ENCODE measurements around the gene ADARB2.

Gene ADARB2

DNA sequence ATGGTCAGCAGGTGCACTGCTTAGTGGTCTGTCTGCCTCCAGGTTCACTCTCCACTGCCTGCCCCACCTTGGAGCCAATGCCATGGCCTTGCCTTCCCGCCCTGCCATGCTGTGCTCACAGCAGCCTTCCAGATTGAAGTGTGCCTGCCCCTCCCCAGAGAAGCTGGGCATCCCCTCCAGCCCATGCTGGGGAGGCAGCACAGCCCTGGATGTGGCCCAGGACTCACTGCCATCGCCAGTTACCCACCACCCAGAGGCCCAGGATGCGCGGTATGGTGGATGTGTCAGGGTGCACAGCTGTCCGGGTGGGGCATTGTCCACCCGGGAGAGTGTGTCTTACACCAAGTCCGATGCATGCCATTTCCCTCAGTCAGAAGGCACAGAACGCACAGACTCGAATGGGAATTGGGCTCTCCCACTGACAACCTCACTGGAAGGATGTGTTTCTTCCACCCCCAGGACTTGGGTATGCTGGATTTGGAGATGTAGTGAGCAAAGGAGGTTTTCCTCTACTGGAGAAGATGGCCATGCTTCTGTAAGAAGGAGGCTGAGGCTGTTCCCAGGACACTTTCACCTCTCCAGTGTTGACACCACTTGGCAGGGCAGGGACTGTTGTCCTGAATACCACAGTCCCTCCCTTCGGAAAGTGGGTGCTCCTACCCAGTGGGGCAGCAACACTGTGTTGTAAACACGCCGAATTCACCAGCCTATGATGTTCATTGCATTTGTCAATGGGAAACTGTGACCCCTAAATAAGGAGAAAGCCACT lies 122.0 kb downstream of the ADARB2 start:
- DNase-seq (ENCODE audit: low spot score), result no peak

DNA sequence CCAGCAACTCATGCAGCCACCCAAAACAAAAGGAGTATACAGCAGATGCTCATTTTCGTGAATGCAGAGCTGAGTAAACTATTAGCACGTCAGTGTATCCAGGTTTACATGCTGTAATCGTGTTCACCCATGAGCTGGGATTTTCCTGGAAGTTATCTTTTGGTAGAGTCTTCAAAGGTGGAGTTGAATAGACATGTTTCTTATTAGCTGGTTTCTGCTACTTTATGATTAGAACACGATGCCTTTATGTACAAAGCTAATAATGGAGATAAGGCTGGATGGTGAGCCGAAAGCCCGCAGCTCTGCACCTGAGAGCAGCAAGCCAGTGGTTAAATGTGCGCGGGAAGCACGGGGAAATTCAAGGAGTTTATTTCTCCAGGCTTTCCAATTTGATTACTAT lies 123.8 kb downstream of the ADARB2 start:
- DNase-seq (ENCODE audit: low spot score), result no peak

GRCh38 chr10:1612908-1613307 lies 124.4 kb downstream of the ADARB2 start:
- no peak for DNase-seq (ENCODE audit: low spot score)

GRCh38 chr10:1611936-1612550 lies 125.3 kb downstream of the ADARB2 start:
- peak; percentile 49 for DNase-seq (ENCODE audit: low spot score)

DNA sequence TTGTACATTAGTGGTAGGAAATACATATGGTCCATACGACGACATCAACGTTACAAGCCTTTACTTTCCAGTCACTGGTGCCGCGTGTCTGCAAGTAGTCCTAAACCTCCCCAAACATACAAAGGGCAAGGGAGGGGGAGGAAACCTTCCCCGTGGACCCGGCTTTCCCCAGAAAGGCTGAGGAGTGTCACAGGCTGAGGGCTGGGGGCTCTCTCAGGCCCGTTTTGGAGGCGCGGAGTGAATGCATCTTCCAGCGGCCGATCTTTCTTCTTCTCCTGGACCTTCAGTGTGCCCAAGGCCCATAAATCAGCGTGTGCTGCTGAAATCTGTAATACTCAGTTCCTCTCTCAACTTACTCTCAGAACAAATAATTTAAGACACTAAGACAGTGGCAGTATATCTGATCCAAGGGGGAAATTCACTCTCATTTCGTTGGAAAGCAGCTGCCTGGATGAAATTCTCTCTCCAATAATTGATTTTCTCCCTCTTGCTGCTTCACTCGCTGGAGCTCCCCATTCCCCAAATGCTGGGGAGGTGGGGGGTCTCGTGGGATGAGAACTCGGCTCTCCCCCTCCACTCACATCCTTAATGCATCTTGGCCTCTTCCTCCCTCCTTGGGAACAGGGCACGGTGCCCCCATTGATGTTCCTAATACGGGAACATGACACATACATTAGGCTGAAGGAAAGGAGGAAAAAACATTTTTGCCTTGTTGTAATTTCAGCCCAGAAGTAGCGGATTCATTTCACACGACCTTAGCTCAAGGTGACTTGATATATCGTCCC lies 126.1 kb downstream of the ADARB2 start:
- peak; percentile 29 for DNase-seq (ENCODE audit: low spot score)

- DNase-seq (ENCODE audit: low spot score), result no peak
Observed at GRCh38 chr10:1609648-1609970, 127.7 kb downstream of the ADARB2 start.

DNA sequence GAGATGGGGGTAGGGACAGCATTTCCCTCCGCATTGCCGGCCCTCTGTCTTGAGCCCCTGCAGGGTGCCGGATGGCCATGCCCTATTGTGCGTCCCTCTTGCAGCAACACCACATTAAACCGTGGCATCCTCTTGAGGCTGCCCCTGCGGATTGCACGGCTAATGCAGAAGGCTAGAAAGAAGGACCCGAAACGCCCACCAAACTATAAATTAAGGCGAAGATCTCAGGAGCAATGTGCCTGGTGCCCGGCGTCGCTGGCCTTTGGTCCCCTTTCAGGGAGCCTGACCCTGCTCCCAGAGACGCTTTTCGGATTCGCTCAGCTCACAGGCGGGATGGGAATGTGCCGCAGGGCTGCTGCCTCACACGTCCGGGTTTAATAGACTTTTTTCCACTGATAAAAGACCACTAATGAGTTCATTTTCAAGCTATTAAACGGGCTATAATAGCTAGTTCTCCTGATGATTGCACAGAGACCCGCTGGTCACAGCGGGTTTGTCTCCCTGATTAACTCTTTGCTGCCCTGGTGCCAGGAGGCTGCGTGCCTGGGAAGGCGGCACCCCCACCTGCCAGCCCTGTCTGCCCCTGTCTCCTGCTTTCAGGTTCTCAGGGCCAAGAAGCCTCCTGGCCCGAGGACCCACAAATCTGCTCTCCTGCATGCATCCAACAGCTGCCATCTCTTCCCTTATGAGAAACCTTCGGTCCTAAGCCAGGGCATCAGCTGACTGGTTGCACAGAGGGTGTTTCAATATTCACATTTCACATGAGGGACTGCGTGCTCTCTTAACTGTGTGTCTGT lies 128.3 kb downstream of the ADARB2 start:
- DNase-seq (ENCODE audit: low spot score), result peak; percentile 54

- no peak for DNase-seq (ENCODE audit: low spot score)
Observed at GRCh38 chr10:1608408-1608807, 128.9 kb downstream of the ADARB2 start.

GRCh38 chr10:1607466-1607865 lies 129.9 kb downstream of the ADARB2 start:
- DNase-seq (ENCODE audit: low spot score), result no peak

GRCh38 chr10:1605999-1606940 lies 131.1 kb downstream of the ADARB2 start:
- no peak for DNase-seq (ENCODE audit: low spot score)

DNA sequence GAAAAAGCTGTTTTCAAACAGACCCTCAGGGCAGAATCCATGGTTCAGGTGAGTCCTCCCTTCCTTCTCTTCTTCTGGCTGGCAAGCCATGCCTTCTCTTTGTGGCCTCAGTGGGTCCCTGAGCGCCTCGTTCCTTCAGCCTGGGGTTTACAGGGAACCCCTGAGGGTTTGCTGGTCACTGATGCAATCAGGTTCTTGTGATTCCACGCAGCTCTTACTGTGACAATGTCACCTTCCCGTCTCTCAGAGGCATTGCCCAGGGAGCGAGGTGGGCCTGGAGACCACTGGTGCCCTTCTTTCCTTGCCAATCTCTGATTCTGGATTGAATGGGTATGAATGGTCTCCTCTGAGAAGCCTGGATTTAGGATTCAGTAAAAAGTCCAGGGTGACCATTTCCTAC lies 132.2 kb downstream of the ADARB2 start:
- no peak for DNase-seq (ENCODE audit: low spot score)

DNA sequence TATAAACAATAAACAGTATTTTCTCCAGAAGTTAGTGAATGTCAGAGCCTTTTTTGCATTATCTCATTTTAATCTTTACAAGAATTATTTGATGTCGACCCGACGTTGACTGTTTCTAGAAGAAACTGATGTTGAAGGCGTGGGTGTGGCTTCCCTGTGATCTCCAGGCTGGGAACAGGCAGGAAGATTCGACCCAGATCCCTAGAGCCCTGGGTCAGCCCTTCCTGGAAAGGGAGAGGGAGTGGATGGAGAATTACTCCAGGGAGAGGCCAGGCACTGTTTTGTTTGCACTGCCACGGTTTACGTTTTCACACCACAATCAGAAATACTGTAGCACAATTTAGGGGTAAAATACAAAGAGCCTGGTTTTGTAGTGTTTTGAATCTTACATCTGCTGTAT lies 133.1 kb downstream of the ADARB2 start:
- no peak for DNase-seq (ENCODE audit: low spot score)

- no peak for DNase-seq (ENCODE audit: low spot score)
Observed at GRCh38 chr10:1603181-1603580, 134.1 kb downstream of the ADARB2 start.

GRCh38 chr10:1602037-1602484 lies 135.3 kb downstream of the ADARB2 start:
- DNase-seq (ENCODE audit: low spot score), result peak; percentile 33

GRCh38 chr10:1601406-1601805 lies 135.9 kb downstream of the ADARB2 start:
- DNase-seq (ENCODE audit: low spot score), result no peak

GRCh38 chr10:1600861-1601260 lies 136.5 kb downstream of the ADARB2 start:
- no peak for DNase-seq (ENCODE audit: low spot score)

DNA sequence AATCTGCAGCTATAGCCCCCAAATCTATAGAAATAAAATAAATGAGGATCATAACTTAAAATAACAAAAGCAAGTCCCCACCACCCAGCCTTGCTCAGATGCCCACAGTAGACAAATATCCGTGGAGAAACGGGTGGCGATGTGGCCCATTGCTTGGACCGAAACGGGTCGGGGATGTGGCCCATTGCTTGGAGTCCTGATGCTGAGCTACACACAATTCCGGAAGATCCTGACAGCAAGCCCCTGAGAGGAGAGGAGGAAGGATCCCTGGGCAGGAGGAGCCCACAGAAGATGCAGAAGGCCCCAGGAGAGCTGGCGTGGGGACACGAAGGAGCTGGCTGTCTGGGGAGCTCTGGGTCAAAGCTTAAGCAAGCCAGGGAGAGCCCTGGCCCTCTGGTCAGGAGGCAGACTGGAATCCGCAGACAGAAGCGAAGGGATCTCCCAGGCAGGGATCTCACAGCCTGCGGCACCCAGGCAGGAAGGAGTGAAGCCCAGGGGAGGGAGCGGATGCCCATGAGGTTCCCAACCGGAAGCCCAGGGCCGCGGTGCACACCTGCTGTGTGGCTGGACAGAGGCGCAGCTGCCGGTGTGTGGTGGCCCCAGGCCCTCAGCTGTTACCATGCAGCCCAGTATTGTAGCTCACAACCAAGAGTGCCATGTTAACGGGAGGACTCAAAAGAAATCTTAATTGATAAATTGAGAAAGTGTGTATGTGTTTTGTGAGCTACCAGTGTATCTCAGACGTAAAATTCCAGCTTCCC lies 138.8 kb downstream of the ADARB2 start:
- no peak for DNase-seq (ENCODE audit: low spot score)

DNA sequence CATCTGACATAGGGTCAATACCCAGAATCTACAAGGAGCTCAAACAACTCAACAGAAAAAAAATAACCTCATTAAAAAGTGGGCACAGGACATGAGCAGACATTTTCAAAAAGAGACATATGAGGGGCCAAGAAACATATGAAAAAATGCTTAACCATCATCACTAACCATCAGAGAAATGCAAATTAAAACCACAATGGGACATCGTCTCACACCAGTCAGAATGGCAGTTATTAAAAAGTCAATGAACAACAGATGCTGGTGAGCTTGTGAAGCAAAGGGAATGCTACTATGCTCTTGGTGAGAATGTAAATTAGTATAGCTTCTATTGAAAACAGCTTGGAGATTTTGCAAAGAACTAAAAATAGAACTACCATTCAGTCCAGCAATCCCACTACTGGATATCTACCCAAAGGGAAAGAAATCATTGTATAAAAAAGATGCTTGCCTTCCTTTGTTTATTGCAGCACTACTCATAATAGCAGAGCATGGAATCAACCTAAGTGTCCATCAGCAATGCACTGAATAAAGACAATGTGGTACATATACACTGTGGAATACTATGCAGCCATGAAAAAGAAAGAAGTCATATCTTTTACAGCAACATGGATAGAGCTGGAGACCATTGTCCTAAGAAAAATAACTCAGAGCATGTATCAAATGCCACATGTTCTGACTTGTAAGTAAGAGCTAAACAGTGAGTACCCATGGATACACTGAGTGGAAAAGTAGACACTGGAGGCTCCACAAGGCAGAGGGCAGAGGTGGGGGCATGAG lies 139.8 kb downstream of the ADARB2 start:
- no peak for DNase-seq (ENCODE audit: low spot score)

GRCh38 chr10:1596482-1597099 lies 140.7 kb downstream of the ADARB2 start:
- peak; percentile 17 for DNase-seq (ENCODE audit: low spot score)

Measured in ecto neural progenitor cell (in vitro differentiated cells).